Right renal cortex interstitium (tissue), 3 donors: ENCODE measurements around the gene RCSD1. TPM values are rescaled to one million over a fixed set of nuclear protein-coding genes. Genes with fewer than 3 reads are reported as not detected.

ENCODE experiments used
- DNase-seq, 3 donors: peaks; one replicate each; pipeline ENCODE4 v3.0.0-alpha.2; 2013; ENCODE audit warnings: low read depth in 3 of 3, low spot score in 2 of 3
- polyA plus RNA-seq, 3 donors: library from polyadenylated mRNA; unstranded; fragments of 120-200 nt; gene quantifications; one replicate each; pipeline ENCODE4 v1.2.1, GENCODE V29; 2013; ENCODE audit not compliant: insufficient read length in 3 of 3

Gene RCSD1
- polyA plus RNA-seq, 3 donors: 12.0 to 15.5 (median 13.5) TPM

- DNase-seq: no peak
Observed at GRCh38 chr1:167663002-167663772, 33.2 kb downstream of the RCSD1 start.

- DNase-seq: no peak
Observed at GRCh38 chr1:167665469-167665868, 35.4 kb downstream of the RCSD1 start.

GRCh38 chr1:167666416-167666815 lies 36.4 kb downstream of the RCSD1 start:
- DNase-seq: no peak

GRCh38 chr1:167667536-167667935 lies 37.5 kb downstream of the RCSD1 start:
- no peak for DNase-seq

- DNase-seq: no peak
Observed at GRCh38 chr1:167668108-167668507, 38.1 kb downstream of the RCSD1 start.

GRCh38 chr1:167669209-167670124 lies 39.4 kb downstream of the RCSD1 start:
- DNase-seq: no peak

GRCh38 chr1:167670563-167670962 lies 40.5 kb downstream of the RCSD1 start:
- no peak for DNase-seq

GRCh38 chr1:167671727-167672511 lies 41.9 kb downstream of the RCSD1 start:
- DNase-seq: no peak

- no peak for DNase-seq
Observed at GRCh38 chr1:167672831-167673230, 42.8 kb downstream of the RCSD1 start.

GRCh38 chr1:167673265-167673664 lies 43.2 kb downstream of the RCSD1 start:
- DNase-seq: no peak

- DNase-seq: no peak
Observed at GRCh38 chr1:167674156-167674555, 44.1 kb downstream of the RCSD1 start.

GRCh38 chr1:167675440-167675839 lies 45.4 kb downstream of the RCSD1 start:
- no peak for DNase-seq

GRCh38 chr1:167676205-167676915 lies 46.3 kb downstream of the RCSD1 start:
- DNase-seq: no peak

GRCh38 chr1:167676916-167677848 lies 47.1 kb downstream of the RCSD1 start:
- no peak for DNase-seq

GRCh38 chr1:167678422-167678821 lies 48.4 kb downstream of the RCSD1 start:
- DNase-seq: no peak

- DNase-seq: no peak
Observed at GRCh38 chr1:167678838-167679237, 48.8 kb downstream of the RCSD1 start.

GRCh38 chr1:167679714-167680113 lies 49.7 kb downstream of the RCSD1 start:
- no peak for DNase-seq

GRCh38 chr1:167681024-167681423 lies 51.0 kb downstream of the RCSD1 start:
- DNase-seq: no peak

- DNase-seq: no peak
Observed at GRCh38 chr1:167681451-167682098, 51.5 kb downstream of the RCSD1 start.
